GM12892 (cell line): ENCODE results near the gene RNU2-1.

Source experiments
- POLR2A ChIP-seq: IDR thresholded peaks from 2 replicates; pipeline ENCODE4 v1.6.1; 2011; ENCODE audit warnings: low read depth, low read length, control low read depth
- POLR2AphosphoS5 ChIP-seq: IDR thresholded peaks from 2 replicates; pipeline ENCODE4 v1.6.1; 2011; ENCODE audit warnings: low read depth, low read length, control low read depth

DNA sequence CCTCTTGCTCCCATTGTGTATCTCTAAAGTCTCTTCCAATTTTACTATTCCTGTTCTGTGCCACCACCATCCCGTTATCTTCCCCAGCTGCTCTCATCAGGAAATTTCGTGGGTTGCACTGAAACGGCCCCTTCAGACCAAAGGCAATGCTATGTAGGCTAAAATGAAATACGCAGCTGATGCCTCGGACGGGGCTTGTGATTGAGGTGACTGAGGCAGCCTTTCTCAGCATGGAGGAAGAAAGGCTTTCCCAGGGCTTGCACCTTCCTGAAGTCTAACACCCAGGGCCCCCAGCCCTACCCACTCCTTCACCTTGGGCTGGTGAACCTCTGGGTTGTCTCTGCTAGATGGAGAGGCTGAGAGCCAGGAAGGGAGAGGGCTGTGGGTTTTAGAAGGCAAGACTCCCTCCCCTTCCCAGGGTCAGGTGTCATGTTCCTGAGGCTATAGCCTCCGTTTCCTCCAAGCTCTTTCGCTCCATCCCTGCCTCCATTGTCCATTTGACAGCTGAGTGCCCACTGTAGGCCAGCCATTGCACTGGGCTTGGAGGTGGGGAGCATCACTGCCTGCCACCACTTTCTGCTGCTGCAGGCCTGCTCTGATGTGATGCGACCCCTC lies 13.2 kb downstream of the RNU2-1 start:
- TF ChIP-seq POLR2AphosphoS5 = no peak
- no peak for TF ChIP-seq POLR2A
